OCI-LY1 (cell line): ENCODE results near the gene CROCC.
"Not testable (repeated sequence)": the region's sequence is repeated elsewhere in the genome, so short reads cannot be mapped to it uniquely, and the experiment has no call there.

Source experiments
- H2AFZ ChIP-seq: fragments of 200-600 bp; sonication (generic), shearing (Covaris generic); 2 replicates; pipeline ENCODE4 v1.6.0; 2014; ENCODE audit warnings: antibody characterized with exemption, mild to moderate bottlenecking, low read length
- H3F3A ChIP-seq: fragments of 200-600 bp; sonication (generic), shearing (Covaris generic); 2 replicates; pipeline ENCODE4 v1.6.0; 2014; ENCODE audit warnings: mild to moderate bottlenecking, antibody characterized with exemption, low read length, moderate library complexity; ENCODE audit not compliant: insufficient read depth
- H3K27ac ChIP-seq: fragments of 200-600 bp; sonication (generic); 2 replicates; pipeline ENCODE4 v1.5.1; 2014; ENCODE audit warnings: low read length, mixed run types, mild to moderate bottlenecking, low read depth; ENCODE audit not compliant: poor library complexity, severe bottlenecking
- H3K27me3 ChIP-seq: fragments of 200-600 bp; sonication (generic); 2 replicates; pipeline ENCODE4 v1.6.0; 2014; ENCODE audit warnings: antibody characterized with exemption, mild to moderate bottlenecking, low read length, moderate library complexity; ENCODE audit not compliant: insufficient read depth
- H3K36me3 ChIP-seq: fragments of 200-600 bp; sonication (generic); 2 replicates; pipeline ENCODE4 v1.6.1; 2014; ENCODE audit warnings: mild to moderate bottlenecking, antibody characterized with exemption, low read length, moderate library complexity, mixed read lengths; ENCODE audit not compliant: insufficient read depth
- H3K4me1 ChIP-seq: fragments of 200-600 bp; sonication (generic); 2 replicates; pipeline ENCODE4 v1.5.1; 2014; ENCODE audit warnings: mild to moderate bottlenecking, low read length, moderate library complexity; ENCODE audit not compliant: insufficient read depth, severe bottlenecking
- H3K4me2 ChIP-seq: fragments of 200-600 bp; sonication (generic), shearing (Covaris generic); 2 replicates; pipeline ENCODE4 v1.6.1; 2014; ENCODE audit warnings: low read length
- H3K4me3 ChIP-seq: fragments of 200-600 bp; sonication (generic); 2 replicates; pipeline ENCODE4 v1.5.1; 2014; ENCODE audit warnings: low read length, low read depth, mild to moderate bottlenecking, mixed read lengths; ENCODE audit not compliant: poor library complexity, severe bottlenecking
- H3K79me2 ChIP-seq: fragments of 200-600 bp; shearing (Covaris generic); 2 replicates; pipeline ENCODE4 v1.6.1; 2016; ENCODE audit warnings: mixed run types, low read length, mixed read lengths; ENCODE audit not compliant: insufficient read depth
- H3K9ac ChIP-seq: fragments of 200-600 bp; sonication (generic), shearing (Covaris generic); 2 replicates; pipeline ENCODE4 v1.6.1; 2014; ENCODE audit warnings: mild to moderate bottlenecking, low read length, mixed read lengths
- H3K9me2 ChIP-seq: fragments of 200-600 bp; sonication (generic), shearing (Covaris generic); 2 replicates; pipeline ENCODE4 v1.6.1; 2014; ENCODE audit warnings: low read depth, mild to moderate bottlenecking, low read length, mixed read lengths
- H3K9me3 ChIP-seq: fragments of 200-600 bp; shearing (Covaris generic); 2 replicates; pipeline ENCODE4 v1.6.1; 2014; ENCODE audit warnings: low read length, mixed read lengths
- H4K20me1 ChIP-seq: fragments of 200-600 bp; sonication (generic), shearing (Covaris generic); 2 replicates; pipeline ENCODE4 v1.6.0; 2016; ENCODE audit warnings: mild to moderate bottlenecking, low read length; ENCODE audit not compliant: insufficient read depth
- CTCF ChIP-seq: fragments of 200-600 bp; sonication (generic), shearing (Covaris generic); IDR thresholded peaks from 2 replicates; pipeline ENCODE4 v1.5.1; 2017; ENCODE audit warnings: mild to moderate bottlenecking, antibody characterized with exemption, low read length, moderate library complexity, mixed read lengths
- EZH2 ChIP-seq: fragments of 200-600 bp; sonication (generic), shearing (Covaris generic); IDR thresholded peaks from 2 replicates; pipeline ENCODE4 v1.8.0; 2017; ENCODE audit warnings: borderline replicate concordance, mixed run types, mild to moderate bottlenecking, antibody characterized with exemption, low read length, moderate library complexity, mixed read lengths

Gene CROCC

DNA sequence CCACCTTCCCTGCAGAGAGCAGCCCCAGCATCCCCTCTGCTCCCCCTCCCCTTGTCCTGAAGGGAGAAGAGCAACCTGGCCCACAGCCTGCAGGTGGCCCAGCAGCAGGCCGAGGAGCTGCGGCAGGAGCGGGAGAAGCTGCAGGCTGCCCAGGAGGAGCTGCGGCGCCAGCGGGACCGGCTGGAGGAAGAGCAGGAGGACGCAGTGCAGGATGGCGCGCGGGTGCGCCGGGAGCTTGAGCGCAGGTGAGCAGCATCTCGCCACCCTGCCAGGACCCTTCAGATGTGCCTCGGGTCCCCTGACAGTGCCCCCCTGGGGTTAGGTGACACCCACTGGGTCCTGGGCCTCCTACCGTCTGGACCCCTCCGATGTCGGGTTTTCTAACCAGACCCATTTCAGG, 22.3 kb downstream of the CROCC start:
- Histone ChIP-seq H3K27ac (no peak overlapping the region), H3K27me3 (no peaks in the 10 kb centered on the region), H3K4me2 (no peak overlapping the region), H3F3A (no peaks in the 10 kb centered on the region), H3K79me2 (no peaks in the 10 kb centered on the region), H3K9me3 (no peaks in the 10 kb centered on the region), H3K9me2 (no peaks in the 10 kb centered on the region), H2AFZ (no peak overlapping the region), H4K20me1 (no peaks in the 10 kb centered on the region), H3K4me3 (no peak overlapping the region), H3K4me1 (no peaks in the 10 kb centered on the region), H3K36me3 (no peaks in the 10 kb centered on the region), H3K9ac (no peak overlapping the region)
- TF ChIP-seq EZH2 (no peak), CTCF (no peak)

- H4K20me1 ChIP-seq, H3F3A ChIP-seq, H3K4me2 ChIP-seq: not testable (repeated sequence)
Measured at GRCh38 chr1:16945512-16945911, 23.8 kb downstream of the CROCC start.

GRCh38 chr1:16946185-16946584, 24.5 kb downstream of the CROCC start:
- H3K27me3 ChIP-seq, H3K36me3 ChIP-seq, H3K9me2 ChIP-seq, H3K79me2 ChIP-seq, H3K9ac ChIP-seq, H3F3A ChIP-seq, H3K4me1 ChIP-seq, H2AFZ ChIP-seq, H4K20me1 ChIP-seq, H3K9me3 ChIP-seq, H3K4me3 ChIP-seq, H3K27ac ChIP-seq, H3K4me2 ChIP-seq: not testable (repeated sequence)

More at GRCh38 chr1:16945512-16945911, 23.8 kb downstream of the CROCC start:
- H3K27ac ChIP-seq, H3K4me3 ChIP-seq, H3K9me2 ChIP-seq, H3K9ac ChIP-seq, H2AFZ ChIP-seq, H3K4me1 ChIP-seq, H3K36me3 ChIP-seq, H3K79me2 ChIP-seq, H3K9me3 ChIP-seq, H3K27me3 ChIP-seq: not testable (repeated sequence)

DNA sequence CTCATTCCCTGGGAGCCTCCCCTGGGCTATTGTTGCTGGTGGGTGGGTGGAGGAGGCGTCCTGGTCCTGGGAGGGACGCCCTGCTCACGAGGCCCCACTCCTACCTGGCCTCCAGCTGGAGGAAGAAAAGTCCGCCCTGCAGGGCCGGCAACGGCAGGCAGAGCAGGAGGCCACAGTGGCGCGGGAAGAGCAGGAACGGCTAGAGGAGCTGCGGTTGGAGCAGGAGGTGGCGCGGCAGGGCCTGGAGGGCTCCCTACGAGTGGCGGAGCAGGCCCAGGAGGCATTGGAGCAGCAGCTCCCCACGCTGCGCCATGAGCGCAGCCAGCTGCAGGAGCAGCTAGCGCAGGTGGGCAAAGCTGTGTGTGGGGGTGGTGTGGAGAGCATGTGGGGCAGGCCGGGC, 24.9 kb downstream of the CROCC start:
- no peaks in the 10 kb centered on the region for H3K9me3 ChIP-seq
- H3K79me2 ChIP-seq, result no peaks in the 10 kb centered on the region
- H3K9me2 ChIP-seq, result no peaks in the 10 kb centered on the region
- no peaks in the 10 kb centered on the region for H3K36me3 ChIP-seq
- H2AFZ ChIP-seq, result no peak overlapping the region
- no peak for TF ChIP-seq CTCF
- TF ChIP-seq EZH2, result no peak
- H3K4me3 ChIP-seq, result no peak overlapping the region
- no peaks in the 10 kb centered on the region for H3K4me1 ChIP-seq
- no peaks in the 10 kb centered on the region for H3K27me3 ChIP-seq
- no peaks in the 10 kb centered on the region for H3F3A ChIP-seq
- H3K4me2 ChIP-seq, result no peak overlapping the region
- H3K27ac ChIP-seq, result no peak overlapping the region
- no peaks in the 10 kb centered on the region for H4K20me1 ChIP-seq
- no peak overlapping the region for H3K9ac ChIP-seq

DNA sequence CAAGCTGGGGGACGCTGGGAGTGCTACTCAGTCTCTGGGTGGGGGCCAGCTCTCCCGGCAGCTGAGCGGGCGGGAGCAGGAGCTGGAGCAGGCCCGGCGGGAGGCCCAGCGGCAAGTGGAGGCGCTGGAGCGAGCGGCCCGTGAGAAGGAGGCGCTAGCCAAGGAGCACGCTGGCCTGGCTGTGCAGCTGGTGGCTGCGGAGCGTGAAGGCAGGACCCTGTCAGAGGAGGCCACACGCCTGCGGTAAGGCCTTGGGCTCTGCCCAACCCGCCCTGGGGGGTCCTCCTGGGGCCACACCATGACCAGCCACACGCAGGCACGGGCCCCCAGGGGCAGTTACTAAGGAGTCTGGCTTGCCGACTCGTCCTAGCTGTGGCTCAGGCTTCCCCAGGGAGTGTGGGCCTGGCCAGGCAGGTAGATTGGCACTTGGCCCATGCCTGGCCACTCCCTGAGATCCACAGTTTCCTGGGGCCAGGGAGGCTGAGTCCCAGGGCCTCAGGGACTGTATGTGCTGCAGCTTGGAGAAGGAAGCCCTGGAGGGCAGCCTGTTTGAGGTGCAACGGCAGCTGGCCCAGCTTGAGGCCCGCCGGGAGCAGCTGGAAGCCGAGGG, 26.7 kb downstream of the CROCC start:
- H3F3A ChIP-seq, H2AFZ ChIP-seq, H3K9ac ChIP-seq, H3K9me3 ChIP-seq, H3K79me2 ChIP-seq, H3K27me3 ChIP-seq, H3K4me1 ChIP-seq, H3K27ac ChIP-seq, H3K4me3 ChIP-seq, H3K9me2 ChIP-seq, H4K20me1 ChIP-seq, H3K36me3 ChIP-seq, H3K4me2 ChIP-seq: not testable (repeated sequence)

- not testable (repeated sequence) for H3K9me3 ChIP-seq, H2AFZ ChIP-seq, H4K20me1 ChIP-seq, H3K27ac ChIP-seq, H3K9me2 ChIP-seq, H3K79me2 ChIP-seq, H3K36me3 ChIP-seq, H3K4me2 ChIP-seq, H3K27me3 ChIP-seq, H3K4me1 ChIP-seq, H3K9ac ChIP-seq, H3K4me3 ChIP-seq, H3F3A ChIP-seq
Measured at GRCh38 chr1:16949026-16949425, 27.3 kb downstream of the CROCC start.
